ENCODE results near the gene IFT27. TPM values are rescaled to one million over a fixed set of nuclear protein-coding genes. Genes with fewer than 3 reads are reported as not detected.

Gene IFT27
- total RNA-seq, 1 experiment from 2014 or later: 23.2 TPM

GRCh38 chr22:36787204-36787988, 11.5 kb upstream of the IFT27 start (continued):
- TF ChIP-seq CTCF (IDR thresholded peaks at IDR 0.05 in 2 of 3, conservative IDR thresholded peaks at IDR 0.05 in 1 of 3; ENCODE audit: borderline replicate concordance in 1 of 3, insufficient read depth in 1 of 3, low read depth in 2 of 3, low read length in 2 of 3) (no peak), SIN3A (IDR thresholded peaks at IDR 0.05; ENCODE audit: low read depth) (no peak), MAX (IDR thresholded peaks at IDR 0.05) (no peak), POLR2A (IDR thresholded peaks at IDR 0.05; ENCODE audit: borderline replicate concordance, extremely low read depth, insufficient read depth, insufficient read length) (no peak), ZFX (IDR thresholded peaks at IDR 0.05) (no peak), EZH2phosphoT487 (IDR thresholded peaks at IDR 0.05; ENCODE audit: borderline replicate concordance) (no peak), EZH2 (IDR thresholded peaks at IDR 0.05) (no peak), POLR2AphosphoS5 (IDR thresholded peaks at IDR 0.05; ENCODE audit: low read depth, low read length) (no peak), SRF (IDR thresholded peaks at IDR 0.05; ENCODE audit: low read depth) (no peak)
- TF ChIP-seq, protein P1, sequence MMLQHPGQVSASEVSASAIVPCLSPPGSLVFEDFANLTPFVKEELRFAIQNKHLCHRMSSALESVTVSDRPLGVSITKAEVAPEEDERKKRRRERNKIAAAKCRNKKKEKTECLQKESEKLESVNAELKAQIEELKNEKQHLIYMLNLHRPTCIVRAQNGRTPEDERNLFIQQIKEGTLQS (IDR thresholded peaks at IDR 0.05): no peak
- TF ChIP-seq, protein P2, sequence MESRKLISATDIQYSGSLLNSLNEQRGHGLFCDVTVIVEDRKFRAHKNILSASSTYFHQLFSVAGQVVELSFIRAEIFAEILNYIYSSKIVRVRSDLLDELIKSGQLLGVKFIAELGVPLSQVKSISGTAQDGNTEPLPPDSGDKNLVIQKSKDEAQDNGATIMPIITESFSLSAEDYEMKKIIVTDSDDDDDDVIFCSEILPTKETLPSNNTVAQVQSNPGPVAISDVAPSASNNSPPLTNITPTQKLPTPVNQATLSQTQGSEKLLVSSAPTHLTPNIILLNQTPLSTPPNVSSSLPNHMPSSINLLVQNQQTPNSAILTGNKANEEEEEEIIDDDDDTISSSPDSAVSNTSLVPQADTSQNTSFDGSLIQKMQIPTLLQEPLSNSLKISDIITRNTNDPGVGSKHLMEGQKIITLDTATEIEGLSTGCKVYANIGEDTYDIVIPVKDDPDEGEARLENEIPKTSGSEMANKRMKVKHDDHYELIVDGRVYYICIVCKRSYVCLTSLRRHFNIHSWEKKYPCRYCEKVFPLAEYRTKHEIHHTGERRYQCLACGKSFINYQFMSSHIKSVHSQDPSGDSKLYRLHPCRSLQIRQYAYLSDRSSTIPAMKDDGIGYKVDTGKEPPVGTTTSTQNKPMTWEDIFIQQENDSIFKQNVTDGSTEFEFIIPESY (IDR thresholded peaks at IDR 0.05; ENCODE audit: extremely low read depth, insufficient replicate concordance, low read length): no peak

Data from HCT116 (cell line).